ENCODE results near the gene MON2. TPM values are rescaled to one million over a fixed set of nuclear protein-coding genes. Genes with fewer than 3 reads are reported as not detected.

MON2 gene
- total RNA-seq, 1 experiment from 2014 or later, result 89.5 TPM

DNA sequence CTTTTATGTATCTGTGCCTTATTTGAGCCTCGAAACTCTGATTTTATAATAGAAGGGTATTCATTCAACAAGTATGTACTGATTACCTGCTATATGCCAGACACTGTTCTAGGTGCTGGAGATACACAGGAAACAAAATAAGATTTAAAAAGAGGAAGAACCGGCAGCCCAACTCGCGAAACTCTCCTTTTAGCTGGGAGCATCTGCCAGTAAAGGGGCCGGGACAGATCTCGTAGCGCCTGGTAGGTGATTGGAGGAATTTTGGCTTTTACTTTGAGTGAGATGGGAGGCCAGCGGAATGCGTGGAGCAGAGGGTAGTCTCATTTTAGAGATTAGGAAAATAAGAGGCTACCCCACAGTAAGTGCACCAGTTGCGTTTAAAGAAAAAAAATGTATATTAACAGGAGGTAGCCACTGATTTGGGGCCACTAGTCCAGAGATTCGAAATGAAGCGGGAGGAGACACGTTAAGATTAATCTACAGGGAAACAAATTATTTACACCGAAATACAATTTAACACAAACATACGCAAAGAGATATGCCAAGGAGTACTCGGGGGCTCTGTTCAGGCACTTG is 520 bp upstream of the MON2 start:
- Histone ChIP-seq H3K4me2 (ENCODE audit: low read depth, low read length, poor library complexity, severe bottlenecking) (peak overlapping the region; percentile 99), H3K4me3 (ENCODE audit: low read length) (peak overlapping the region; percentile 94)

GRCh38 chr12:62468397-62468796 is 1.8 kb downstream of the MON2 start:
- DNase-seq, result peak; percentile 50
- Histone ChIP-seq H3K36me3 (ENCODE audit: insufficient read depth, low read length) (peaks cover 13% of the 10 kb centered on the region; the same call in 1 of the 2 replicates), H2AFZ (ENCODE audit: low read length) (no peak overlapping the region), H3K79me2 (ENCODE audit: low read length) (peaks cover 70% of the 10 kb centered on the region), H3K4me1 (ENCODE audit: low read length) (peaks cover 25% of the 10 kb centered on the region), H3K9me3 (ENCODE audit: low read length) (peaks cover 5% of the 10 kb centered on the region; the same call in 1 of the 2 replicates), H4K20me1 (ENCODE audit: insufficient read depth, low read depth, low read length) (peaks cover 8% of the 10 kb centered on the region; the same call in 1 of the 2 replicates), H3K27ac (ENCODE audit: low read length) (no peak overlapping the region), H3K9ac (ENCODE audit: low read length) (peak overlapping the region; percentile 97; the same call in 1 of the 2 replicates), H3K4me2 (ENCODE audit: low read depth, low read length, poor library complexity, severe bottlenecking) (peak overlapping the region; percentile 99), H3K27me3 (ENCODE audit: low read length) (no peaks in the 10 kb centered on the region), H3K4me3 (ENCODE audit: low read length) (peak overlapping the region; percentile 94), H3K9me2 (replicated peaks; ENCODE audit: insufficient read depth, low read length) (no peaks in the 10 kb centered on the region)

More for the DNA sequence above, 520 bp upstream of the MON2 start:
- H3K27me3 ChIP-seq (ENCODE audit: low read length), result no peaks in the 10 kb centered on the region
- H3K79me2 ChIP-seq (ENCODE audit: low read length), result peaks cover 47% of the 10 kb centered on the region
- H3K27ac ChIP-seq (ENCODE audit: low read length), result peak overlapping the region; percentile 30; the same call in 1 of the 2 replicates
- H3K9me3 ChIP-seq (ENCODE audit: low read length), result peaks cover 5% of the 10 kb centered on the region; the same call in 1 of the 2 replicates
- H3K36me3 ChIP-seq (ENCODE audit: insufficient read depth, low read length), result peaks cover 4% of the 10 kb centered on the region; the same call in 1 of the 2 replicates
- peaks cover 8% of the 10 kb centered on the region; the same call in 1 of the 2 replicates for H4K20me1 ChIP-seq (ENCODE audit: insufficient read depth, low read depth, low read length)
- H2AFZ ChIP-seq (ENCODE audit: low read length), result peak overlapping the region; percentile 90
- peak; percentile 81 for DNase-seq
- no peaks in the 10 kb centered on the region for H3K9me2 ChIP-seq (replicated peaks; ENCODE audit: insufficient read depth, low read length)
- peaks cover 25% of the 10 kb centered on the region for H3K4me1 ChIP-seq (ENCODE audit: low read length)
- peak overlapping the region; percentile 97 for H3K9ac ChIP-seq (ENCODE audit: low read length)

- Histone ChIP-seq H3K36me3 (ENCODE audit: insufficient read depth, low read length) (peaks cover 13% of the 10 kb centered on the region; the same call in 1 of the 2 replicates), H3K4me3 (ENCODE audit: low read length) (peak overlapping the region; percentile 94), H2AFZ (ENCODE audit: low read length) (no peak overlapping the region), H3K79me2 (ENCODE audit: low read length) (peaks cover 76% of the 10 kb centered on the region), H3K27ac (ENCODE audit: low read length) (no peak overlapping the region), H3K4me1 (ENCODE audit: low read length) (peaks cover 25% of the 10 kb centered on the region), H3K4me2 (ENCODE audit: low read depth, low read length, poor library complexity, severe bottlenecking) (peak overlapping the region; percentile 99), H4K20me1 (ENCODE audit: insufficient read depth, low read depth, low read length) (peaks cover 8% of the 10 kb centered on the region; the same call in 1 of the 2 replicates), H3K27me3 (ENCODE audit: low read length) (no peaks in the 10 kb centered on the region), H3K9me3 (ENCODE audit: low read length) (peaks cover 2% of the 10 kb centered on the region; the same call in 1 of the 2 replicates), H3K9me2 (replicated peaks; ENCODE audit: insufficient read depth, low read length) (no peaks in the 10 kb centered on the region), H3K9ac (ENCODE audit: low read length) (peak overlapping the region; percentile 25; the same call in 1 of the 2 replicates)
- no peak for DNase-seq
Observed at GRCh38 chr12:62468935-62469334, 2.3 kb downstream of the MON2 start.

DNA sequence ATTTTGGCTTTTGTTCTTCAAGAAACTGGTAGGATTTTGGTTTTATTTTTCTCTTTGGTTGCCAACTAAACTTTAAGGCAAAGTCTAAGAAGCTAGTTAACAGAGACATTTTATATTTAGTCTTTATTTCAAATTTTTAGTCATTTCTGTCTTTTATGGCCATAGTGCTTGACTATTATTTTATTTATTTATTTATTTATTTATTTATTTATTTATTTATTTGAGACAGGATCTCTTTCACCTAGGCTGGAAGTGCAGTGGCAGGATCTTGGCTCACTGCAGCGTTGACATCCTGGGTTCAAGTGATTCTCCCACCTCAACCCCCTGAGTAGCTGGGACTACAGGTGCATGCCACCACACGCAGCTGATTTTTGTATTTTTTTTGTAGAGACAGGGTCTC is 3.1 kb downstream of the MON2 start:
- H3K4me3 ChIP-seq (ENCODE audit: low read length), result no peak overlapping the region
- H3K27me3 ChIP-seq (ENCODE audit: low read length), result no peaks in the 10 kb centered on the region
- H3K9me3 ChIP-seq (ENCODE audit: low read length), result no peaks in the 10 kb centered on the region
- peak overlapping the region; percentile 99 for H3K4me2 ChIP-seq (ENCODE audit: low read depth, low read length, poor library complexity, severe bottlenecking)
- peaks cover 25% of the 10 kb centered on the region for H3K4me1 ChIP-seq (ENCODE audit: low read length)
- H3K27ac ChIP-seq (ENCODE audit: low read length), result no peak overlapping the region
- peaks cover 13% of the 10 kb centered on the region; the same call in 1 of the 2 replicates for H3K36me3 ChIP-seq (ENCODE audit: insufficient read depth, low read length)
- no peak overlapping the region for H2AFZ ChIP-seq (ENCODE audit: low read length)
- no peaks in the 10 kb centered on the region for H3K9me2 ChIP-seq (replicated peaks; ENCODE audit: insufficient read depth, low read length)
- no peak for DNase-seq
- no peak overlapping the region for H3K9ac ChIP-seq (ENCODE audit: low read length)
- H4K20me1 ChIP-seq (ENCODE audit: insufficient read depth, low read depth, low read length), result peaks cover 8% of the 10 kb centered on the region; the same call in 1 of the 2 replicates
- peaks cover 81% of the 10 kb centered on the region for H3K79me2 ChIP-seq (ENCODE audit: low read length)

- Histone ChIP-seq H2AFZ (ENCODE audit: low read length) (no peak overlapping the region), H3K27ac (ENCODE audit: low read length) (no peak overlapping the region), H3K4me2 (ENCODE audit: low read depth, low read length, poor library complexity, severe bottlenecking) (no peak overlapping the region), H3K9ac (ENCODE audit: low read length) (no peak overlapping the region), H3K4me1 (ENCODE audit: low read length) (peaks cover 16% of the 10 kb centered on the region), H3K9me3 (ENCODE audit: low read length) (no peaks in the 10 kb centered on the region), H3K36me3 (ENCODE audit: insufficient read depth, low read length) (peaks cover 15% of the 10 kb centered on the region; the same call in 1 of the 2 replicates), H3K9me2 (replicated peaks; ENCODE audit: insufficient read depth, low read length) (no peaks in the 10 kb centered on the region), H3K4me3 (ENCODE audit: low read length) (no peak overlapping the region), H4K20me1 (ENCODE audit: insufficient read depth, low read depth, low read length) (peaks cover 8% of the 10 kb centered on the region; the same call in 1 of the 2 replicates), H3K79me2 (ENCODE audit: low read length) (peaks cover 98% of the 10 kb centered on the region), H3K27me3 (ENCODE audit: low read length) (no peaks in the 10 kb centered on the region)
- no peak for DNase-seq
Observed at GRCh38 chr12:62471734-62472133, 5.1 kb downstream of the MON2 start.

DNA sequence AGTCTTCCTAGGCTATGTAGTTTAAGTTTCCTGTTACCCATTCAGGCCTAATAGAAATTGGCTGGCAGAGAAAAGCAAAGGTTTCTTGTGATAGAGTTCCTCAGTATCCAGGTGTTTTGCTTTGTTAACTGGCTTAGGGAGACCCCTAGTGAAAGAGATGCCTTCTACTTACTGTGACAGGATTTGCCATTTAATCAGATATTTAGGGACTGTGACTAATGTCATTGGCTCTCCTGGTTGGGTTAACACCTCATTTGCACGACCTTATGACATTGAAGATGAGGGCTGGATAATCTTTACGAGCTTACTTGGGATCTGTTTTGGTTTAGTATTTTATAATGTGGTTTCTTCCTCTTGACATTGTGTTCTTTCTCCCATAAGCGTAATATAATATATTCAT is 5.8 kb downstream of the MON2 start:
- H3K79me2 ChIP-seq (ENCODE audit: low read length), result peaks cover 98% of the 10 kb centered on the region
- H3K9ac ChIP-seq (ENCODE audit: low read length), result no peak overlapping the region
- no peak overlapping the region for H2AFZ ChIP-seq (ENCODE audit: low read length)

DNA sequence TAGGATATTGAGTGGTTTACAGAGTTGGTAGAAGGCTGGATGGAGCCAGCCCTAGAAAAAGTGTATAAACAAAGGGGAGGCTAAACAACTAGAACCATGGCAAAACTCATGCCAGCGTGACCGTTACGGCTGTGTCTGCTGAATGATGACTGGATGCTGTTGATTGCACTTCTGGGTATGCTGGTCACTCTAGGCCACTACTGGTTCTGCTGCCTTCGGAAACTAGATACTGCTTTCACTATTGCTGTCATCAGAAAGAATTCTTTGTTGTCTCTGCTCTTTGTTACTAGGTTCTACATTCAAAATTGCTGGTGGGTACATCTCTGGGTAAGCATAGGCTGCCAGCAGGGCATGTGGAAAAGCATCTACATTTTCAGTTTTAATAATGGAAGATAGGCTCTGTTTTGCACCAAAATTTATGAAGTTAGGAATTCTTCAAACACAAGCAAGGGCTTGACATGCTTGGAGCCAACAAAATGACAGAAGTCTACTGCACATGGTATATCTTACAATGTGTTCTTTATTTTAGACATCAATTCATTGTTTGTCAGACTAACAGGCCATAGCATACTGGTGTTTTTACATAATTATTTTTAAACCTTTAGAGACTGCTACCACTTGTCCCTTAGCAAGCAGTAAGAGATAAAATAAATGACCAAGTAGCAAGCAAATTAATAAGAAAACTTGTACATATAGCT is 15.4 kb downstream of the MON2 start:
- Histone ChIP-seq H3K36me3 (ENCODE audit: insufficient read depth, low read length) (peaks cover 48% of the 10 kb centered on the region), H3K4me1 (ENCODE audit: low read length) (no peaks in the 10 kb centered on the region), H4K20me1 (ENCODE audit: insufficient read depth, low read depth, low read length) (no peaks in the 10 kb centered on the region), H3K4me3 (ENCODE audit: low read length) (no peak overlapping the region), H3K27ac (ENCODE audit: low read length) (no peak overlapping the region), H3K9me2 (replicated peaks; ENCODE audit: insufficient read depth, low read length) (no peaks in the 10 kb centered on the region), H3K9ac (ENCODE audit: low read length) (no peak overlapping the region), H3K27me3 (ENCODE audit: low read length) (no peaks in the 10 kb centered on the region), H3K79me2 (ENCODE audit: low read length) (peaks cover 96% of the 10 kb centered on the region), H3K9me3 (ENCODE audit: low read length) (no peaks in the 10 kb centered on the region), H3K4me2 (ENCODE audit: low read depth, low read length, poor library complexity, severe bottlenecking) (no peak overlapping the region), H2AFZ (ENCODE audit: low read length) (no peak overlapping the region)
- DNase-seq, result no peak

More for the DNA sequence above, 5.8 kb downstream of the MON2 start:
- H4K20me1 ChIP-seq (ENCODE audit: insufficient read depth, low read depth, low read length), result peaks cover 2% of the 10 kb centered on the region; the same call in 1 of the 2 replicates
- H3K27ac ChIP-seq (ENCODE audit: low read length), result no peak overlapping the region
- H3K4me1 ChIP-seq (ENCODE audit: low read length), result peaks cover 16% of the 10 kb centered on the region
- no peaks in the 10 kb centered on the region for H3K27me3 ChIP-seq (ENCODE audit: low read length)
- H3K9me3 ChIP-seq (ENCODE audit: low read length), result no peaks in the 10 kb centered on the region
- no peak for DNase-seq
- H3K4me3 ChIP-seq (ENCODE audit: low read length), result no peak overlapping the region
- peaks cover 21% of the 10 kb centered on the region; the same call in 1 of the 2 replicates for H3K36me3 ChIP-seq (ENCODE audit: insufficient read depth, low read length)
- no peaks in the 10 kb centered on the region for H3K9me2 ChIP-seq (replicated peaks; ENCODE audit: insufficient read depth, low read length)
- H3K4me2 ChIP-seq (ENCODE audit: low read depth, low read length, poor library complexity, severe bottlenecking), result no peak overlapping the region

DNA sequence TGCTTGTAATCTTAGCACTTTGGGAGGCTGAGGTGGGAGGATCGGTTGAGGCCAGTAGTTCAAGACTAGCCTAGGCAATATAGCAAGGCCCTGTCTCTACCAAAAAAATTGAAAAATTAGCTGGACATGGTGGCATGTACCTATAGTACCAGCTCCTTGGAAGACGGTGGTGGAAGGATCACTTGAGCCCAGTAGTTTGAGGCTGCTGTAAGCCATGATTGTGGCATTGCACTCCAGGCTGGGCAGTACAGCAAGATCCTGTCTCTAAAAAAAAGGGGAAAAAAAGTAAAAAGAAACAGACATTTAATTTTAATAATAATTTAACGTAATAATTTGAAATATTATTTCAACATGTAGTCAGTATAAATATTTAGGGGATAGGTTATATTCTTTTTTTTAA is 16.1 kb downstream of the MON2 start:
- Histone ChIP-seq H3K9me2 (replicated peaks; ENCODE audit: insufficient read depth, low read length) (no peaks in the 10 kb centered on the region), H3K79me2 (ENCODE audit: low read length) (peaks cover 94% of the 10 kb centered on the region)

More for the DNA sequence above, 16.1 kb downstream of the MON2 start:
- Histone ChIP-seq H2AFZ (ENCODE audit: low read length) (no peak overlapping the region), H3K4me2 (ENCODE audit: low read depth, low read length, poor library complexity, severe bottlenecking) (no peak overlapping the region), H3K27me3 (ENCODE audit: low read length) (no peaks in the 10 kb centered on the region), H3K4me1 (ENCODE audit: low read length) (no peaks in the 10 kb centered on the region), H4K20me1 (ENCODE audit: insufficient read depth, low read depth, low read length) (no peaks in the 10 kb centered on the region), H3K27ac (ENCODE audit: low read length) (no peak overlapping the region), H3K36me3 (ENCODE audit: insufficient read depth, low read length) (peaks cover 42% of the 10 kb centered on the region), H3K4me3 (ENCODE audit: low read length) (no peak overlapping the region), H3K9me3 (ENCODE audit: low read length) (no peaks in the 10 kb centered on the region), H3K9ac (ENCODE audit: low read length) (no peak overlapping the region)
- no peak for DNase-seq

All from Karpas-422 (cell line).